GM23338 (cell line): ENCODE data around the gene ZNF511. TPM values are rescaled to one million over a fixed set of nuclear protein-coding genes. Genes with fewer than 3 reads are reported as not detected.

Experiments used
- ATAC-seq: fragments of 200-7000 bp; cut with Tn5 transposase; 3 replicates; pipeline ENCODE4 v1.9.1; 2020
- DNase-seq: peaks from one replicate; pipeline ENCODE4 v3.0.0-alpha.2; 2015; ENCODE audit warnings: low spot score
- H2AFZ ChIP-seq: fragments of 200-600 bp; sonication (generic); 2 replicates; pipeline ENCODE4 v1.8.0; 2016; ENCODE audit warnings: antibody characterized with exemption, mild to moderate bottlenecking, moderate library complexity
- H3F3A ChIP-seq: fragments of 200-600 bp; sonication (generic); replicated peaks from 2 replicates; pipeline ENCODE4 v1.8.0; 2017; ENCODE audit warnings: antibody characterized with exemption, mixed run types, low read depth
- H3K27ac ChIP-seq: fragments of 200-600 bp; sonication (generic); 2 replicates; pipeline ENCODE4 v1.6.1; 2016; ENCODE audit warnings: low read depth
- H3K27me3 ChIP-seq: fragments of 200-600 bp; sonication (generic); 2 replicates; pipeline ENCODE4 v1.8.0; 2016; ENCODE audit warnings: mild to moderate bottlenecking, mixed run types, moderate library complexity; ENCODE audit not compliant: insufficient read depth
- H3K36me3 ChIP-seq: fragments of 200-600 bp; sonication (generic); 2 replicates; pipeline ENCODE4 v1.8.0; 2016; ENCODE audit warnings: mild to moderate bottlenecking; ENCODE audit not compliant: insufficient read depth
- H3K4me1 ChIP-seq: fragments of 200-600 bp; sonication (generic); 2 replicates; pipeline ENCODE4 v1.8.0; 2016; ENCODE audit warnings: mild to moderate bottlenecking, moderate library complexity; ENCODE audit not compliant: insufficient read depth
- H3K4me2 ChIP-seq: fragments of 200-600 bp; sonication (generic); 2 replicates; pipeline ENCODE4 v1.7.1; 2017; ENCODE audit warnings: mixed run types
- H3K4me3 ChIP-seq: fragments of 200-600 bp; sonication (generic); 2 replicates; pipeline ENCODE4 v1.6.1; 2016; ENCODE audit warnings: mixed run types
- H3K79me2 ChIP-seq: fragments of 200-600 bp; sonication (generic); replicated peaks from 2 replicates; pipeline ENCODE4 v1.8.0; 2017; ENCODE audit warnings: mild to moderate bottlenecking; ENCODE audit not compliant: insufficient read depth
- H3K9me2 ChIP-seq: fragments of 200-600 bp; sonication (generic); 2 replicates; pipeline ENCODE4 v1.8.0; 2017; ENCODE audit not compliant: insufficient read depth
- H4K20me1 ChIP-seq: fragments of 200-600 bp; sonication (generic); replicated peaks from 2 replicates; pipeline ENCODE4 v1.8.0; 2017; ENCODE audit warnings: mild to moderate bottlenecking; ENCODE audit not compliant: insufficient read depth
- H3K27ac Mint-ChIP-seq: 2 replicates; pipeline ENCODE4 v1.8.0; 2020; ENCODE audit warnings: inconsistent platforms, mild to moderate bottlenecking, moderate library complexity, mixed read lengths
- H3K27me3 Mint-ChIP-seq: 3 replicates; pipeline ENCODE4 v1.8.0; 2022; ENCODE audit warnings: low read depth, mild to moderate bottlenecking, moderate library complexity, mixed read lengths, inconsistent platforms; ENCODE audit not compliant: insufficient read depth, poor library complexity
- H3K36me3 Mint-ChIP-seq: 3 replicates; pipeline ENCODE4 v1.8.0; 2021; ENCODE audit warnings: low read depth, mild to moderate bottlenecking, inconsistent platforms, moderate library complexity, mixed read lengths
- H3K4me1 Mint-ChIP-seq: 3 replicates; pipeline ENCODE4 v1.8.0; 2020; ENCODE audit warnings: mild to moderate bottlenecking, inconsistent platforms, mixed read lengths
- H3K4me3 Mint-ChIP-seq: 3 replicates; pipeline ENCODE4 v1.8.0; 2021; ENCODE audit warnings: moderate library complexity, mild to moderate bottlenecking, inconsistent platforms, mixed read lengths
- H3K9me3 Mint-ChIP-seq: 3 replicates; pipeline ENCODE4 v1.8.0; 2020; ENCODE audit warnings: moderate library complexity, mild to moderate bottlenecking, inconsistent platforms, mixed read lengths
- CREB1 ChIP-seq: fragments of 250-450 bp; sonication (Bioruptor Pico); IDR thresholded peaks from 2 replicates; pipeline ENCODE4 v1.5.0; 2020; ENCODE audit warnings: low read depth, mild to moderate bottlenecking, moderate library complexity
- CTCF ChIP-seq, 2 experiments: fragments of 200-600 bp in 1 of 2; sonication (generic) in 1 of 2; conservative IDR thresholded peaks; 2 replicates each; pipeline versions ENCODE4 v1.5.1 to v1.6.1; 2016 to 2017; ENCODE audit warnings: antibody characterized with exemption in 2 of 2, low read depth in 2 of 2, mild to moderate bottlenecking in 2 of 2, moderate library complexity in 1 of 2
- ETS1 ChIP-seq: IDR thresholded peaks from 2 replicates; pipeline ENCODE4 v1.6.1; 2016; ENCODE audit warnings: antibody characterized with exemption
- EZH2 ChIP-seq: fragments of 200-600 bp; sonication (generic); IDR thresholded peaks from one replicate; pipeline ENCODE4 v1.8.0; 2017; ENCODE audit warnings: antibody characterized with exemption, mild to moderate bottlenecking, low read depth; ENCODE audit not compliant: unreplicated experiment
- JUNB ChIP-seq: IDR thresholded peaks from one replicate; pipeline ENCODE4 v1.6.1; 2016; ENCODE audit warnings: antibody characterized with exemption; ENCODE audit not compliant: unreplicated experiment
- NANOG ChIP-seq: IDR thresholded peaks from 2 replicates; pipeline ENCODE4 v1.6.1; 2016; ENCODE audit warnings: antibody characterized with exemption, borderline replicate concordance
- POLR2AphosphoS5 ChIP-seq: IDR thresholded peaks from 2 replicates; pipeline ENCODE4 v1.6.1; 2016; ENCODE audit warnings: antibody characterized with exemption, low read depth
- REST ChIP-seq: IDR thresholded peaks from one replicate; pipeline ENCODE4 v1.6.1; 2018; ENCODE audit warnings: antibody characterized with exemption; ENCODE audit not compliant: unreplicated experiment
- STAT1 ChIP-seq: IDR thresholded peaks from one replicate; pipeline ENCODE4 v1.6.1; 2016; ENCODE audit warnings: antibody characterized with exemption; ENCODE audit not compliant: unreplicated experiment
- ZNF114 ChIP-seq: fragments of 250-450 bp; sonication (Bioruptor Pico); IDR thresholded peaks from 2 replicates; pipeline ENCODE4 v1.5.0; 2020; ENCODE audit warnings: mild to moderate bottlenecking, moderate library complexity
- polyA plus RNA-seq: library from polyadenylated mRNA; unstranded; fragments of >200 nt; fragmentation: Nextera tagmentation; extraction: Ambion mirVana; gene quantifications from 2 replicates; pipeline ENCODE4 v1.2.1, GENCODE V29; 2016
- total RNA-seq: library from RNA; depleted of rRNA; stranded (reverse); fragments of >200 nt; shearing (Covaris generic); gene quantifications from 2 replicates; pipeline ENCODE4 v1.2.3, GENCODE V29; 2014

The ZNF511 gene
- total and polyA plus RNA-seq, 2 experiments from 2014 or later, result 41.3 to 104 TPM

DNA sequence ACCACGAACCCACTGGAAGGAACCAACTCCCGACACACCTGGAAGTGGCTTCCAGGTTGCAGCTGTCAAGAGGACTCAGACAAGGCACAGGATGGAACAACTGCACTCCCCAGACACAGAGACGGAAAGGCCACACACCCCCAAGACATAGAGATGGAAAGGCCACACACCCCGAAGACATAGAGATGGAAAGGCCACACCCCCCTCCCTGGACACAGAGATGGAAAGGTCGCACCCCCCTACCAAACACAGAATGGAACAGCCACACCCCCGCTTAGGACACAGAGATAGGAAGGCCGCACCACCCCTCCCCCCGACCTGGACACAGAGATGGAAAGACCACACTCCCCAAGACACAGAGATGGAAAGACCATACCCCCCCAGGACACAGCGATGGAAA lies 7.6 kb downstream of the ZNF511 start (continued):
- no peak for TF ChIP-seq REST
- no peak for TF ChIP-seq CREB1 (CRISPR knock-in tag)
- no peak for TF ChIP-seq ZNF114
- TF ChIP-seq EZH2, result no peak
- TF ChIP-seq STAT1, result no peak
- no peak for TF ChIP-seq JUNB
- no peak for TF ChIP-seq ETS1
- no peak for TF ChIP-seq CTCF (conservative IDR thresholded peaks at IDR 0.05; ENCODE audit: low read depth in 2 of 2)

DNA sequence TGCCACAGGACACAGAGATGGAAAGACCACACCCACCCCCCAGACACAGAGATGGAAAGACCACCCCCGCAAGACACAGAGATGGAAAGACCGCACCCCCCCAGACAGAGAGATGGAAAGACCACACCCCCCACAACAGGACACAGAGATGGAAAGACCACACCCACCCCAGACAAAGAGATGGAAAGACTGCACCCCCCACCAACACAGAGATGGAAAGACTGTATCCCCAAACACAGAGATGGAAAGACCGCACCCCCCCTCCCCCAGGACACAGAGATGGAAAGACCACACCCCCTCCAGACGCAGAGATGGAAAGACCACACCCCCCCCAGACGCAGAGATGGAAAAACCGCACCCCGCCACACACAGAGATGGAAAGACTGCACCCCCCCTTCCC lies 8.0 kb downstream of the ZNF511 start:
- no peak for TF ChIP-seq CTCF (conservative IDR thresholded peaks at IDR 0.05; ENCODE audit: low read depth in 2 of 2)
- TF ChIP-seq EZH2, result no peak
- no peak for TF ChIP-seq POLR2AphosphoS5
- TF ChIP-seq NANOG, result no peak
- no peak for TF ChIP-seq REST
- TF ChIP-seq STAT1, result no peak
- no peak for DNase-seq
- H3K4me1 ChIP-seq, result no peaks in the 10 kb centered on the region
- peaks cover 24% of the 10 kb centered on the region for H3K27me3 Mint-ChIP-seq
- H3K36me3 Mint-ChIP-seq, result peaks cover 6% of the 10 kb centered on the region
- no peak overlapping the region for H3K27ac Mint-ChIP-seq
- H3K9me3 Mint-ChIP-seq, result peaks cover 4% of the 10 kb centered on the region; the same call in 2 of the 3 replicates
- no peaks in the 10 kb centered on the region for H3F3A ChIP-seq
- H3K4me1 Mint-ChIP-seq, result no peaks in the 10 kb centered on the region
- no peak overlapping the region for H3K27ac ChIP-seq
- H3K9me2 ChIP-seq, result no peaks in the 10 kb centered on the region
- H3K4me2 ChIP-seq, result no peak overlapping the region
- no peak overlapping the region for H3K4me3 ChIP-seq
- no peaks in the 10 kb centered on the region for H3K36me3 ChIP-seq
- no peak for ATAC-seq
- no peaks in the 10 kb centered on the region for H4K20me1 ChIP-seq
- no peak overlapping the region for H3K4me3 Mint-ChIP-seq
- H3K79me2 ChIP-seq, result no peaks in the 10 kb centered on the region
- no peak overlapping the region for H2AFZ ChIP-seq
- peaks cover 3% of the 10 kb centered on the region; the same call in 1 of the 2 replicates for H3K27me3 ChIP-seq
